SK-MEL-5 (cell line): ENCODE measurements around the gene COL28A1. TPM values are rescaled to one million over a fixed set of nuclear protein-coding genes. Genes with fewer than 3 reads are reported as not detected.

Source experiments
- DNase-seq: peaks from one replicate; pipeline ENCODE4 v3.0.0-alpha.2; 2016; ENCODE audit warnings: low read depth, low spot score
- in situ Hi-C: cut with HindIII; loops from 2 replicates; pipeline ENCODE4 v1.10.0; 2016; ENCODE audit warnings: low sequenced_read_pairs, high pct_unique_total_duplicates, low pct_unique_long_range_greater_than_20kb
- polyA plus RNA-seq, 2 experiments: library from polyadenylated mRNA; depleted of rRNA; stranded (reverse); fragments of >200 nt; gene quantifications; 2 replicates each; pipeline ENCODE4 v1.2.3, GENCODE V29; 2015
- total RNA-seq: library from RNA; depleted of rRNA; stranded (reverse); fragments of >200 nt; shearing (Covaris generic); gene quantifications from 2 replicates; pipeline ENCODE4 v1.2.3, GENCODE V29; 2014; rRNA removed

COL28A1 gene
- 0.26 and 0.32 TPM in 2 replicates for total RNA-seq
- polyA plus RNA-seq (2015; cell fraction: cytosol; rRNA removed): 0.11 TPM in 1 of 2 replicates, not detected in the other
- polyA plus RNA-seq (2015; cell fraction: nucleus; rRNA removed): 0.44 TPM in 1 of 2 replicates, not detected in the other

DNA sequence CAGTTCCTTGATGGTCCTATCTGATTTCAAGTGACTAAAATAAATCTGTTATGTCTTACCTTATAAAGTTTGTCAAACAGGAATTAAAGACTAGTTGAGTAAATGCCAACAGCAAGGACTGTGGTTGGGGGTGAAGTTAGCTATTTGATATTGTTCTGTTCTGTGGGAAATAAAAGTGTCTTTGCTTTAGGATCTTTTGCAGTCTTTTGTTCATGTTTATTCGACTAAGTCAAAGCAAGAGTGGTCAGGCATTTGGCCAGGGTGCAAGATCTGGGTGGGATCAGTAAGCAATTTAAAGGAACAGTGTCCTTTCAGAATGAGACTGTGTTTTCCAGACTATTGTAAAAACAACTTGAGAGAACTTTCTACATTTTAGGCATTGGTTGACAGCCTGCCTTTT lies at the start of gene COL28A1:
COL28A1 (minus strand) TSS at position 183 of the 400 bp plus-strand sequence. CDS start 2,998 bp downstream, outside the sequence.
- no peak for DNase-seq
- in situ Hi-C loops: no loop called here

DNA sequence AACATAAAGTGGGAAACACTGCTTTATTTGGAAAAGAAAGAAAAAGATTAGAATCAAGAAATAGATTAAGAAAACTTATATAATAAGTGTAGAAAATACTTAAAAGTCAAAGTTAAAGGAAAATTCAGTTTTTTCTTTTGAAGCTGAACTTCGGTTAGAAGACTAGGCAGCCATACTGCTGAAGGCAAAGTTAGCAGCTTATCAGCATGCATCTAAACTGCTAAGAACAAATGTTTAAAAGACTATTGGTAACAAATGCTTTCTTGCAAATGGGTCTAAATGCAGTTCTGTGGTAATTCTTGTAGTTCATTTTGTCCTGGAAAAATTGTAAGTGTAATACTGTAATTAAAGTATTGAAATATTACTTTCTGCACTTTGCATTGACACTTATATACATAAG lies 49.0 kb upstream of the COL28A1 start:
- in situ Hi-C loops: no loop called here
- no peak for DNase-seq

- no peak for DNase-seq
- in situ Hi-C loops: no loop called here
These were observed 48.1 kb upstream of the COL28A1 start for GRCh38 chr7:7583731-7584130.

DNA sequence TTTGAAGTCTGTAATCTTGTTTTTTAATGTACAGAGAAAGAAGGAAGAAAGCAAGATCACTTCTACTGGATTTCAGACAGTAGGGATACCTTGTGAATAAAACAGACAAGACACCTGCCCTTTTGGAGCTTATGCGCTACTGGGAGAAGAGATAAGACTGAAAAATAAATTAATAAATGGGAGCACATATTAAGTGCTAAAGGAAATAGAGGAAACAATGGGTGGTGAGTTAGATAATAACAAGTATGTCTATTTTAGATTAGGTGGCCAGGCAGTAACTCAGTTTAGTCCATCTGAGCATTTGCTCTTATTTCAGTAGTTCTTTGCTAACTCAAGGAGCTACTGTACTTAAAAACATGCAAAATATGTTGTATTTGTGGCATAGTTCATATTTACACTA lies 46.9 kb upstream of the COL28A1 start:
- in situ Hi-C loops: no loop called here
- no peak for DNase-seq

- in situ Hi-C loops: no loop called here
- no peak for DNase-seq
These were observed 46.0 kb upstream of the COL28A1 start for GRCh38 chr7:7581531-7582179.

- DNase-seq: no peak
- in situ Hi-C loops: no loop called here
These were observed 44.0 kb upstream of the COL28A1 start for GRCh38 chr7:7579638-7580037.

- DNase-seq: no peak
- in situ Hi-C loops: no loop called here
These were observed 42.2 kb upstream of the COL28A1 start for GRCh38 chr7:7577888-7578287.

GRCh38 chr7:7576344-7576743 lies 40.7 kb upstream of the COL28A1 start:
- no peak for DNase-seq
- in situ Hi-C loops: no loop called here

GRCh38 chr7:7573701-7574100 lies 38.0 kb upstream of the COL28A1 start:
- DNase-seq: no peak
- in situ Hi-C loops: no loop called here

DNA sequence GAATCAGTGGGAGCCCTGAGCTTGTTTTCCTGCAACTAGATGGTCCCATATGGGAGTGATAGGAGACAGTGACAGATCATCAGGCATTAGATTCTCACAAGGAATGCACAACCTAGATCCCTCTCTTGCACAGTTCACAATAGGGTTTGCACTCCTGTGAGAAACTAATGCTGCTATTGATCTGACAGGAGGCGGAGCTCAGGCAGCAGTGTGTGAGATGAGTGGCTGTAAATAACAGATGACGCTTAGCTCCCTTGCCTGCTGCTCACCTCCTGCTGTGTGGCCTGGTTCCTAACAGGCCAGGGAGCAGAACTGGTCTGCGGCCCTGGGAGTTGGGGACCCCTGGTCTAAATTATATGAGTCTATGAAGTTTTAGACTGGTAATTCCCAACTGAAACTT lies 34.9 kb upstream of the COL28A1 start:
- in situ Hi-C loops: no loop called here
- no peak for DNase-seq

DNA sequence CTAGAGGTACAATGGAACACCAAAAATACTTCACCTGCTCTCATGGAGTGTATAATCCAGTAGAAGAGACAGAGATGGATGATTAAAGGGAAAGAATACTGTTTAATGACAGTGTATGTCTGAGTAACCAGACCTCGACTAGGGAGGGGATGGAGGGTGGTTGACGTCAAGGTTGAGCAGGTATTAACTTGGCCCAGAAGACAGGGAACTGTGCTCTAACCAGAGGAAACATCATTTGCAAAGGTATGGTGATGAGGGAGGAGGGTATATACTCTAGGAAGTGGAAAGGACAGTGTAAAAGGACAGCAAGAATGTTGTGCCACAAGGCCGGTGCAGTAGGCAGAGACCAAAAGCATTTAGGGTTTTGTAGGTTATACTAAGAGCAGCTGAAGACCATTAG lies 33.9 kb upstream of the COL28A1 start:
- in situ Hi-C loops: no loop called here
- DNase-seq: no peak

GRCh38 chr7:7569081-7569527 lies 33.4 kb upstream of the COL28A1 start:
- in situ Hi-C loops: no loop called here
- no peak for DNase-seq

- in situ Hi-C loops: no loop called here
- DNase-seq: no peak
These were observed 32.9 kb upstream of the COL28A1 start for GRCh38 chr7:7568553-7568952.

DNA sequence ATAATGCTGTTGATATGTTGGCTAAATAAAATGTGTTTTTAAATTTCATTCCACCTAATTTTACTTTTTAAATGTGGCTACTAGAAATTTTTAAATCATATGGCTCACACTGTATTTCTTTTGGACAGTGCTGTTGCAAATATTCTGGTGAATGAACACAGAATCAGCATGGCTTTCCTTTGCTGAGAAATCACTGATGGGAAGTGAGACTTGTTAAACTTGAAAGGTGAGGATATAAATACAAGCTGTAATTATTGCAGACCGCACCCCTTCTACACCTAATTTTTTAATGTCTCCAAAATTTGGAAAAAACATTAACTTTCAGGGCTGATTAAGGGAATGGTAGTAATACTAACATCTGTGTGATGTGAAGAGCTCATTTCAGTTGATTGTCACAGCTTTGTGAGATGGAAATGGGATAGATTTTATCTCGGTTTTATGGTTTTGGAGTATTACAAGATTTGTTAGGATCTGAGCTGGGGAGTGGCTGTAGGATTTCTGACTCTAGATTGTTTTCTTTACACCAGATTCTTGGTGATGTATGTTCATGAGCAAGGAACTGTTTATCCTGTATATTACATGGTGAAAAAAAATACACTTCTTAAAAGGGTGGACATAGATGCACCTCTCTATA lies 32.3 kb upstream of the COL28A1 start:
- in situ Hi-C loops: no loop called here

DNA sequence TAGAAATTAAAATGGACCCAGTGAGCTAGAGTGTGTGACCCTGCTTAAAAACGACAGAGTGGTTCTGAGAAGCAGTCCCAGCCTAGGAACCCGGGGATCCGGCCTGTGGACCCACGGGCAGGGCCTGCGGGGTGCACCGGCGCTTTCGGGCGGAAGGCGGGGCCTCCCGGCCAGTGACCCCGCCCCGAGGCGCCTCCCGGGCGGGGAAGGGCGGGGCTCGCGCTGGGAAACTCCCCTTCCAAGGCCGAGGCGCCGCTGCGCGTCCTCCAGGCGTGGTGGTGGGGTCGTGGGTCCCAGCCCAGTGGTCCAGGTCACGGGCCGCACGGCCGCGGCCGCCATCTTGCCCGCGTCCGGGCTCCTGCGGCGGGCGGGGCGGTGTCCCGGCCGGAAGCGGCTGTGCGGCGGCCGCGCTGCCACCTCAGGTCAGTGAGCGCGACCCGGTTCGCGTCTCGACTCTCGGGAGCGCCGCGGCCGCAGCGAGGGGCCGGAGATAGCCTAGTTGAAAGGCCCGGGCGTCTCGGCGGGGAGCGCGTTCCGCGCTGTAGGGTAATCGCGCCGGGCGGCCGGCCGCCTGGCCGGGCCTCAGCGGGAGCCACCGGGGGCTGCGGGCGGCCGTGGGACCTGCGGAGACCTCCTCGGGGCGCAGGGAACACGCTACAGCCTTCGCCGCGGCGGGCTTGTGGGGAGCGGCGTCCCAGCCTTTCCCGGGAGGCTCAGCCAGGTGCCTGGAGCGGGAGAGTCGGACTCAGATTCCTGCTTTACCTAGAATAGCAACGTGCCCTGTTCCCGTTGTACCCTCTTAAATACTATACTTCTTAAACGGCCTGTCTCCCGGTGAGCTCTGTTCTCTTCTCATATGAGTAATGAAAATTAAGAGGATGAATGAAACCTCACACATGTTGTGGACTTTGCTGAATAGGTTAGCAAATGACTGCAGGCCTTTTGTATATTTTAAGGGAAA lies 31.3 kb upstream of the COL28A1 start, which contains the start of gene MIOS:
MIOS (plus strand) TSS at position 234 of the 961 bp plus-strand sequence. CDS start 5,592 bp downstream, outside the sequence.
- in situ Hi-C loops: no loop called here
- DNase-seq: peak; percentile 87

More for the DNA sequence above, 32.3 kb upstream of the COL28A1 start:
- no peak for DNase-seq

GRCh38 chr7:7565746-7566650 lies 30.3 kb upstream of the COL28A1 start:
- in situ Hi-C loops: no loop called here
- DNase-seq: no peak
